ENCODE results near the gene YEATS2.

YEATS2 gene

DNA sequence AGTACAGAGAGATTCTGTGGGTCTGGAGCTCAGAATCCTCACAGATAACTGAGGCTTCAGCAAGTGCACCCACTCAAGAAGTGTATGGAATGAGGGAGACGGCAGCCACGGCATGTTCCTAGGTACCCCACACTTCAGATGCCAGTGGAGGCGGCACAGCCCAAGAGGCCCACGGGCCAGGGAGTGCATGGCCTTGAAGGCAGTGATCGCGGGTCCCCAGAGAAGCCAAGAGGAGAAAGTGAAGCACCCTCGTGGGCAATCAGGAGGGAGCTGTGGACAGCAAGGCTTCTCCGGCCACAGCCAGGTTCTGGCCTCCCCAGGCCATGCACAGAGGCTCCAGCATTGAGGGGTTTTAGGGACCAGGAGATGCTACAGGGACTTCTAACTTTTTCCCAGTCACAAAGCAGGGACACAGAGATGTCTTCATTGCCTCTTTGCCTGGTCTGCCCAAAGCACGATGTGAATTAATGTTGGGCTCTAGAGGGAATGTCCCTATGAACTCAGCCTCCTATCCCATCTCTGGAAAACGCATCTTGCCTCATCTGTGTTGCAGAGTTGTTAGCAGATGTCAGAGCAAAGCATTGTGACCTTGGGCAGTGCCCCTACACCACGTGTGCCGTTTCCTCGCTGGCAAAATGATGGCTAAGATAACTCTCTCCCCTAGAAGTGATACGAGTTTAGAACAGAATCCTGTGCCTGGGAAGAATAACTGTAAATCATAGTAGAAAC, 130.4 kb downstream of the YEATS2 start:
- no peak for FAIRE-seq
- no peak for DNase-seq (ENCODE audit: insufficient read length)
- TF ChIP-seq TAF1 (IDR thresholded peaks at IDR 0.05; ENCODE audit: borderline replicate concordance, low read depth, low read length) (no peak), POLR2AphosphoS5 (IDR thresholded peaks at IDR 0.05; ENCODE audit: low read depth, low read length) (no peak), POLR2A (IDR thresholded peaks at IDR 0.05; ENCODE audit: low read depth, low read length) (no peak)

DNA sequence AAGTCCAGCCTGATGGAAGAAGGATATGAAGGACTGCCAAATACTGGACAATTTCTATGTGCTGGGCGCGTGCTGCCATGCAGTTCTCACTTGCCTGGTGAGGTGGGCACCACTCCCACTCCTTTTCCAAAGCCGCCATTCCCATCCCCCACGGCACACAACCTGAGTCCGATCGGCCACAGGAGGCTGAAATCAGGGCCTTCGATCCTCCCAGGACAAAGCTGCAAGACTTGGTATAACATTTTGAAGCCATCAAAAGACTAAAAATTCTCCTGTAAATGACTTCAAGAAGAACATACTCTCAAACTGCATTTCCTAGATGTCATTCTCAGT, 130.9 kb downstream of the YEATS2 start:
- DNase-seq (ENCODE audit: insufficient read length) (no peak), FAIRE-seq (no peak)
- no peak for TF ChIP-seq POLR2A (IDR thresholded peaks at IDR 0.05; ENCODE audit: low read depth, low read length)
- no peak for TF ChIP-seq POLR2AphosphoS5 (IDR thresholded peaks at IDR 0.05; ENCODE audit: low read depth, low read length)

DNA sequence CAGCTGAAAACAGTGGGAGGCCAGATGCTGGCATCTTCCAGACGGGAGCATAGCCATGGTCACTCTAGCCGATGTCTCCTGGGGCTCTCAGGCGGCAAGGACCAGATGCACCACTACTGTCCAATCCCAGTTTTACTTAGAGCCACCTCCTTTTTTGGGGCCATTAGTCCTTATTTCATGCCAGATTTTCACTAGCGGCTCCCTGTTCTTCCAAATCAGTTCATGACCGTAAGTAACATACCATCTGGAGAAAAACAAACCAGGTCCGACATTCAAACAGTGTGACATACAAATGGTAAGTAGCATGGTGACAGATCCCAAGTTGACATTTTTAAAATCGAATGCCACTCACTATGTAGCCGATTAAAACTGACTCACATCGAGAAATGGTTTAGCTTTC, 131.9 kb downstream of the YEATS2 start:
- no peak for FAIRE-seq
- DNase-seq (ENCODE audit: insufficient read length) = no peak
- TF ChIP-seq POLR2AphosphoS5 (IDR thresholded peaks at IDR 0.05; ENCODE audit: low read depth, low read length) (no peak), TAF1 (IDR thresholded peaks at IDR 0.05; ENCODE audit: borderline replicate concordance, low read depth, low read length) (no peak), POLR2A (IDR thresholded peaks at IDR 0.05; ENCODE audit: low read depth, low read length) (no peak)

DNA sequence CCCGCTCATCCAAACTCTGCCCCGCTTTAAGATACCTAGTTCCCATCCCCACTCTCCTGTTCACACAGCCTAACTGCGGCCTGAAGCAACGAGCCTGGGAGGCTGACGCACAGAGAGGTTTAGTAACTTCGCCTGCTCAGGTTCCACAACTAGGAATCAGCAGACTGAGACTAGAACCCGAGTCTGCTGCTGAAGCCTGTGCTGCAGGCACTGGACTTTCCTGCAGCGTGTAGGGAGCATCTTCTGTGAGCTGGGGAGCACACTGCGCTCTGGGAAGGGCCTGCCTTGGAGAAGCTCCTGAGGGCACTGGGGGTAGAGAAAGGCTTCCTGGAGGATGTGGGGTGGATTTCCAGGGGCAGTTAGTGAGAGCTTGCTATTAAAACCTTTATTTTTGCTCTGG, 132.6 kb downstream of the YEATS2 start:
- no peak for DNase-seq (ENCODE audit: insufficient read length)
- no peak for TF ChIP-seq POLR2A (IDR thresholded peaks at IDR 0.05; ENCODE audit: low read depth, low read length)
- TF ChIP-seq POLR2AphosphoS5 (IDR thresholded peaks at IDR 0.05; ENCODE audit: low read depth, low read length) = no peak
- TF ChIP-seq TAF1 (IDR thresholded peaks at IDR 0.05; ENCODE audit: borderline replicate concordance, low read depth, low read length) = no peak
- FAIRE-seq = no peak

- no peak for TF ChIP-seq POLR2AphosphoS5 (IDR thresholded peaks at IDR 0.05; ENCODE audit: low read depth, low read length)
- no peak for TF ChIP-seq POLR2A (IDR thresholded peaks at IDR 0.05; ENCODE audit: low read depth, low read length)
- TF ChIP-seq TAF1 (IDR thresholded peaks at IDR 0.05; ENCODE audit: borderline replicate concordance, low read depth, low read length) = no peak
- DNase-seq (ENCODE audit: insufficient read length) (no peak), FAIRE-seq (no peak)
Observed at GRCh38 chr3:183833516-183833915, 135.9 kb downstream of the YEATS2 start.

GRCh38 chr3:183837390-183837789, 139.8 kb downstream of the YEATS2 start:
- FAIRE-seq = no peak
- TF ChIP-seq TAF1 (IDR thresholded peaks at IDR 0.05; ENCODE audit: borderline replicate concordance, low read depth, low read length) (no peak), POLR2A (IDR thresholded peaks at IDR 0.05; ENCODE audit: low read depth, low read length) (no peak), POLR2AphosphoS5 (IDR thresholded peaks at IDR 0.05; ENCODE audit: low read depth, low read length) (no peak)
- no peak for DNase-seq (ENCODE audit: insufficient read length)

- FAIRE-seq = no peak
- TF ChIP-seq TAF1 (IDR thresholded peaks at IDR 0.05; ENCODE audit: borderline replicate concordance, low read depth, low read length) = no peak
- no peak for TF ChIP-seq POLR2A (IDR thresholded peaks at IDR 0.05; ENCODE audit: low read depth, low read length)
- no peak for TF ChIP-seq POLR2AphosphoS5 (IDR thresholded peaks at IDR 0.05; ENCODE audit: low read depth, low read length)
- no peak for DNase-seq (ENCODE audit: insufficient read length)
Observed at GRCh38 chr3:183837894-183838293, 140.3 kb downstream of the YEATS2 start.

- TF ChIP-seq TAF1 (IDR thresholded peaks at IDR 0.05; ENCODE audit: borderline replicate concordance, low read depth, low read length) (no peak), POLR2A (IDR thresholded peaks at IDR 0.05; ENCODE audit: low read depth, low read length) (no peak), POLR2AphosphoS5 (IDR thresholded peaks at IDR 0.05; ENCODE audit: low read depth, low read length) (no peak)
- DNase-seq (ENCODE audit: insufficient read length) (no peak), FAIRE-seq (no peak)
Observed at GRCh38 chr3:183839751-183840150, 142.2 kb downstream of the YEATS2 start.

DNA sequence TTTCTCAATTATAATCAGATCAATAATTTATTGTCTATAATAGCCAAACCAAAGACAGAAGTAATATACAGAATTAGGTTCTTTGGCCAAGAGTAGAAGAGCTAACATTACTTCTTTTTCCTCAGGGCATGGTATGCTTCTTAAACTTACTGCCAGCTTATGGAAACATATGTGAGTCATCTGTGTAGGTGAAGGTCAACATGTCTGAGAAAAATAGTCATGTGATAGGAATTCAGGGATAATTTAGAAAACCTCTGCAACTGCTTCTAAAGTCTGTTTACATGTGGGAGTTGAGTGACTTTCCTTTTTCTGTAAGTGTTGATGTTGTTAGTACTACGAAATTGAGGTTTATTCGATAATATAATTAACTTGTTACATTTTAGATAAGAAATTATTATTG, 147.0 kb downstream of the YEATS2 start:
- DNase-seq (ENCODE audit: insufficient read length) (no peak), FAIRE-seq (no peak)
- no peak for TF ChIP-seq TAF1 (IDR thresholded peaks at IDR 0.05; ENCODE audit: borderline replicate concordance, low read depth, low read length)
- no peak for TF ChIP-seq POLR2AphosphoS5 (IDR thresholded peaks at IDR 0.05; ENCODE audit: low read depth, low read length)
- TF ChIP-seq POLR2A (IDR thresholded peaks at IDR 0.05; ENCODE audit: low read depth, low read length) = no peak

- FAIRE-seq (no peak), DNase-seq (ENCODE audit: insufficient read length) (no peak)
- TF ChIP-seq POLR2A (IDR thresholded peaks at IDR 0.05; ENCODE audit: low read depth, low read length) = no peak
- TF ChIP-seq TAF1 (IDR thresholded peaks at IDR 0.05; ENCODE audit: borderline replicate concordance, low read depth, low read length) = no peak
- no peak for TF ChIP-seq POLR2AphosphoS5 (IDR thresholded peaks at IDR 0.05; ENCODE audit: low read depth, low read length)
Observed at GRCh38 chr3:183845090-183845489, 147.5 kb downstream of the YEATS2 start.

DNA sequence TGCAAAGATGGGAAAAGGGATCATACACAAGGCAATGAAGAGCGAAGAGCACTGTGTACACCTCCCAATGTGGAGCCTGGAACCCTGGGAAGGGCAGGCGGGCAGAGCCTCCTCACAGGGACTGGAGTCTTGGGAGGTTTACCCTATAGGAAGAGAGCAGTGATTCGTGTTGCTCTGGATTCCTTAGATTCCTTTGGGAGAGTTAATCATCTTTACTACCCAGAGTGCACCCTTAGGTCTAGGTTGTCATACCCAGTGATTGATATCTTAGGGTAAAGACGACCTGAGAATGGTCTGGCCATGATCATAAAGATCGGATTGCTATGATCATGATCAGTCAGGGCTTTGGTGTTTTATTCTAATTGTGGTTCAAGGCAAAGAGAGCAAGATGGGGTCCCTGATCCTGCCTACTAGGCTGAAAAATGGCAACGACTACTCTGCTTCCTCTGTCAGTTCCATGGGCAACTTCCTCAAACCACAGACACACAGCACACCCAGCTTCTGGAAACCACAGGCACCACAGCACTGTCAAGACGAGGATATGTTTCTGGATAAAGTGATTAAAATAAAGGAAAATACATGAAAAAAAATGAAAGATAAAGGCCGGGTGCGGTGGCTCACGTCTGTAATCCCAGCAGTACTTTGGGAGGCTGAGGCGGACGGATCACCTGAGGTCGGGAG, 148.2 kb downstream of the YEATS2 start:
- DNase-seq (ENCODE audit: insufficient read length) (no peak), FAIRE-seq (no peak)

More for the DNA sequence above, 148.2 kb downstream of the YEATS2 start:
- TF ChIP-seq POLR2AphosphoS5 (IDR thresholded peaks at IDR 0.05; ENCODE audit: low read depth, low read length) (no peak), POLR2A (IDR thresholded peaks at IDR 0.05; ENCODE audit: low read depth, low read length) (no peak), TAF1 (IDR thresholded peaks at IDR 0.05; ENCODE audit: borderline replicate concordance, low read depth, low read length) (no peak)
